HL-60/S4 treated with retinoic acid at 250 ng/mL for 4 days and 3 days (cell line): ENCODE measurements around the gene HYAL1.
"Not testable (repeated sequence)": the region's sequence is repeated elsewhere in the genome, so short reads cannot be mapped to it uniquely, and the experiment has no call there.

Experiments
- in situ Hi-C: fragments of 300-500 bp; cut with MboI; formaldehyde crosslinking; loops from 2 replicates; pipeline ENCODE4 v1.7.0; 2022; ENCODE audit warnings: low sequenced_read_pairs

Gene HYAL1

GRCh38 chr3:50295553-50296431 is 7.6 kb downstream of the HYAL1 start:
- in situ Hi-C loops: no loop called here

GRCh38 chr3:50294492-50295403 is 8.6 kb downstream of the HYAL1 start:
- in situ Hi-C loops: no loop called here

GRCh38 chr3:50294089-50294488 is 9.3 kb downstream of the HYAL1 start:
- in situ Hi-C loops: no loop called here

- in situ Hi-C loops: no loop called here
Observed at GRCh38 chr3:50293079-50293801, 10.1 kb downstream of the HYAL1 start.

DNA sequence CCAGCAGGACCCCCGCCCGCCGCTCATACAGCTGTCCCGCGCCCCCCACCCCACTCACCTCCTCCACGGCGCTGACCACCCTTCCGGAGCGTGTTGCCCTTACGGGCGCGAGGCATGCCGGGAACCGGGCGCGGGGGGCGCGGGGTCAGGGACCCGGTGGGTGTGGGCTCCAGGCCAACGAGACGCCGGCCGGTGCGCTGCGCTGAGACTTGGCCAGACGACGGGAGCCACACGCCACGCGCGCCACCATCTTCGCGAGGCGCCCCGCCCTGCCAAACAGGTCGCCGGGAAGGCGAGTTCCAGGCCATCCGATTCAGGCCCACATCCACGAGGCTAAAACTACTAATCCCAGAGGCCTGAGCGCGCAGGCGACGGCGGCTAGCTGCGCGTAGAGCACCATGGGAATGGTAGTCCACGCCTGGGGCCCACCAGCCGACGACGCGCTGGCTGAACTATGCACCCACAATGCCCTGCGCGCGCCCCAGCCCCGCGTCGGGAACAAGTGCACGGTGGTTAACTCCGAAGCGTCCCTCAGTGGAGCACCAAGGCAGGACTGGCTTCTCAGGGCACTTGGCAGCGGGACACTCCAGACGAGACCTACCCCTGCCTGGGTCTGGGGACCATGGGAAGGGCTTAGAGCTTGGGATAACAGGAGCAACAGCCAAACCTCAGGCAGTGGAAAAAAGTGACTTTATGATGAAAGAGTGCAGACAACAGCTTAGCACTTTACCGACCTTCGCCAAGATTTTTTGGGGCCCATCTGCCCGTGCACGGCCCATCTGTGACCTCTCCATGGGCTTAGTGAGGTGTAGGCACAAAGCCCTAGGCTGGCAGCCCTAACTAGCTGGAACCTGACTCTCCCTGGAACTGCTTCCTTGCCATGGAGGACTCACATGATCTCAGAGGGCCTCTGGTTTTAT is 11.0 kb downstream of the HYAL1 start, which contains the start of gene IFRD2:
Gene IFRD2 (minus strand): TSS at position 271 of the 920 bp plus-strand sequence. CDS start 155 bp downstream, at position 116.
- in situ Hi-C loops: no loop called here

DNA sequence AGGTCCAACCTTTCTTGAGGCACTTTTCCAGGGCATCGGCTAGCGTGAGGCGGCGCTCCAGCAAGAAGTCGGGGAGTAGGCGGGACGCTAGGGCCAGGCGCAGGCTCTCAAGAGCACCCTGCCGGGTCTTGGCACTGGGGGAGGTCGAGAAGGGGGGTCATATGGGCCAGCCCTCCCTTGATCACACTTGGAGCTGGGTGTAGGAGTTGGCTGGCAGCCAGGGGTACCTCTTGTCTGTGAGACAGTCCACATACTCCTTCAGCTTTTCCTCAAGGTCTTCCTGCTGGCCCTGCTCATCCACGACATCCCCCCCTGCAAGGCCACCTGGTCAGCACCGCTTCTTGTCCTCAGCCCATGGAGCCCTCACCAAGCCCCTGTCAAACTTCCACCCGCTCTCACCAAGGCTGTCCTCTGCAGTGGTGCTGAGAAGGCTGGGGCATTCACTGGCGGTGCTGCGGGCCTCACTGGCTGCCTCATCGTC is 13.2 kb downstream of the HYAL1 start:
- in situ Hi-C loops: no loop called here

- in situ Hi-C loops: no loop called here
Observed at GRCh38 chr3:50289130-50289529, 14.2 kb downstream of the HYAL1 start.

GRCh38 chr3:50288387-50289007 is 14.9 kb downstream of the HYAL1 start:
- in situ Hi-C loops: no loop called here

DNA sequence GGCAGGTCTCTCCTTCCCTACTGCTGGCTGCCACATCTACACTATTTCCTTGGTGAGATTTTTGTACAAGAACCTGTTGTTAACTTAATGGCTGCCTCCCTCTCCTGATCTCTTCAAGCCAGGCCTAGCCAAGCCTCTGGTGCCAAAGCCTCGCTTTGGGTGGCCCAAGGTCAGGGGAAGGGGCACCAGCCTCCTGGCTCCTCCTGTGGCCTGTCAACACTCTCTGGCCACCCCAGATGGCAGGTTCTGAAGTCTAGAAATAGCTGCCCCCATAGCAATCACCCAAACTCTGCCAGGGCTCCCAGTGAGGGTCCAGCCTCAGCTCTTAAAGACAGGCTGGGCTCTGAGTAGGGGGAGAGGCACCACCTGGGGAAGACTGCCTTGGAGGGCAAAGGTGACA is 16.1 kb downstream of the HYAL1 start:
- in situ Hi-C loops: no loop called here

GRCh38 chr3:50286322-50287227 is 16.8 kb downstream of the HYAL1 start:
- in situ Hi-C loops: no loop called here

DNA sequence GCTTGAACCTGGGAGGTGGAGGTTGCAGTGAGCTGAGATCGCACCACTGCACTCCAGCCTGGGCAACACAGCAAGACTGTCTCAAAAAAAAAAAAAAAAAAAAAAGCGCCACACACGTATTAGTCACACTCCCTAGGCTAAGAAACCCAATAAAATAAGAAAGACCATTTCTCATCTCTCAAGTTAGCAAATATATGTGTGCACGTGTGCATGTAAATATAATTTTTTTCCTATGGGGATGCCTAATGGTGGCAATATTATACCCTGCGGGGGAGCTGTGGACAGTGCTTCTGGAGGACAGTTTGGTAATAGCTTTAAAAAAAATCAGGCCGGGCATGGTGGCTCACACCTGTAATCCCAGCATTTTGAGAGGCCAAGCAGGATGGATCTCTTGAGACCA is 19.3 kb downstream of the HYAL1 start:
- in situ Hi-C loops: not testable (repeated sequence)

DNA sequence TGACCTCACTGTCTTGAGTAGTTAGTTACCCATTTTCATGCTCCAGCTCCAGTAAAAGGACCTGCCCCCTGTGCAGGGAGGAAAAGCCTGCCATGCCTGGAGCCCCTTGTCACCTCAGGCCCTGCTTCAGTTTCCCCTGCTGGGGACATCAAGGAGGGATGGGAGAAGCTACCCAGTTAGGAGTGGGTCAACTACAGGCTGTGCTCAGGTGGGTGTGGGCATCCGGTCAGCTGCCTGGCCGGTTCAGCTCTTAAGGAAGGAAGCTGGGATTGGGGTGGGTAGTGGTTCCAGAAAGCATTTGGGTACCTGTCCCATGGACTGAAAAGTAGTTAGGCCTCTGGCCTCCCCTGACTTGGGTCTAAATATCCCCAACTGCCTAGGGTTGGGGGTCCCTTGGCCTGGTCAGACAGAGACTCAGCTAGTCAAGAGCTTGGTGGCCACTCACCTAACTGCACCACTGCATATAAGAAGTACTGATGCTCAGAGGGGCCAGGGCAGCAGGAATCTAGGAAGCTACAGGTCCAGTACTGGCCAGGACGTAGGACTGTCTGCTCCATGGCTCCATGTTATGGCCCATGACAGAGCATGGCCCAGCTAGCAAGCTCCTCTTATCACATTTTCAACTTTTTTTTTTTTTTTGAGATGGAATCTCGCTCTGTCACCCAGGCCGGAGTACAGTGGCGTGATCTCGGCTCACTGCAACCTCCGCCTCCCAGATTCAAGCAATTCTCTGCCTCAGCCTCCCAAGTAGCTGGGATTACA is 23.9 kb downstream of the HYAL1 start:
- in situ Hi-C loops: no loop called here

DNA sequence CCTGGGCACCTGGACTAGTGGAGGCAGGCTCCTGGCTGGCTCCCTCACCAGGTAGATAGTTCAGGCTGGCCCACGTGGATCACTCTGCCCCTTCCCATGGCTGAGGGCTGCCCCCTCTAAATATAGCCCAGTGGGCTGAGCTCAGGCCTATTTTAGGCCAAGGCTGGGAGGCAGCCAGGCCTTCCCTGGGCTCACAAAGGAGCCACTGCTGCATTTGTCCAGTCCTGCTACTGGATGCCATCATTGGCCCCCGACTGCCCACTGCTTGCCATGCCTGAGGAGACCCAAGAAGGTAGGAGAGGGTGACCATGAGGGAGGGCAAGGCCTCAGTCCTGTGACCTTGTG is 24.5 kb downstream of the HYAL1 start, which contains the start of gene LSMEM2:
Gene LSMEM2 (plus strand): TSS at position 208 of the 345 bp plus-strand sequence. CDS start 27 bp downstream, at position 235.
- in situ Hi-C loops: no loop called here

DNA sequence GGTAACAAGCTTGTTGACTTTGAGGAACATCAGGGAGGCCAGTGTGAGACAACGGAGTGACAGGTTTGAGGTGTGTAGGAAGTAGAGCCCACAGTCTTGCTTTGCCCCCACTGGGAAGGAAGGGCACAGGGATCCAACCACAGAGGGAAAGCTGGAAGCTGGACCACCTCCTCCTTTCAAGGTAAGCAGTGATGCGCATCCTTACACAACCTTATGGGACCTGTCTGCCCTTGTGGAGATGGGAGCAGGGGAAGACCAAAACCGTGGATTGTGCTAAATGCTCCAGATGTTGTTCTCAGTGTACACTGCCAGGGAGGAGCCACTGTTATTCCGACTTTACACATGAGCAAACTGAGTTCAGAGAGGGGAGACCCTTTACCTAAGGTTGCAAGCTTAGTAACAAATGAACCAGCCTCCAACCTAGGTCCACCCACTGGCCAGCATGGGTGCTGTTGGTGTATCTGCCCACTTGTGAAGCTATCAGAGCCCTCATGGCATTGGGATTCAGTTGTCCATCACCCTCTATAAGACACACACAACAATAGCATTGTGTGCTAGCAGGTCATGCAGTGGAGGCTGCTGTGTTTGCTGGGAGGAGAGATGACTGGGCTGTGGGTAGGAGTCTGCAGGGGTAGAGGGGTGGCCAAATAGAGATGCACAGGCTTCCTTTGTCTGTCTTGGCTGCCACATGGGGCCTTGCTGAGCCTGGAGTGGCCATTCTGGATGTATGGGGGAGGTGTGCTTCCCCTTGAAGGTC is 25.1 kb downstream of the HYAL1 start:
- in situ Hi-C loops: no loop called here

DNA sequence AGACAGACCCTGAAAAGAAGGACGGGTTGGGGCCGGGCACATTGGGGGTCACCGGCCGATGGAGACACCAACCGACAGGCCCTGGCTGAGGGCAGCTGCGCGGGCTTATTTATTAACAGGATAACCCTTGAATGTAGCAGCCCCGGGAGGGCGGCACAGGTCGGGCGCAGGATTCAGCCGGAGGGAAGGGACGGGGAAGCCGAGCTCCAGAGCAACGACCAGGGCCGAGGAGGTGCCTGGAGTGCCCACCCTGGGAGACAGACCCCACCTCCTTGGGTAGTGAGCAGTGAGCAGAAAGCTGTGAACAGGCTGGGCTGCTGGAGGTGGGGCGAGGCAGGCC is 26.6 kb downstream of the HYAL1 start:
- in situ Hi-C loops: no loop called here

DNA sequence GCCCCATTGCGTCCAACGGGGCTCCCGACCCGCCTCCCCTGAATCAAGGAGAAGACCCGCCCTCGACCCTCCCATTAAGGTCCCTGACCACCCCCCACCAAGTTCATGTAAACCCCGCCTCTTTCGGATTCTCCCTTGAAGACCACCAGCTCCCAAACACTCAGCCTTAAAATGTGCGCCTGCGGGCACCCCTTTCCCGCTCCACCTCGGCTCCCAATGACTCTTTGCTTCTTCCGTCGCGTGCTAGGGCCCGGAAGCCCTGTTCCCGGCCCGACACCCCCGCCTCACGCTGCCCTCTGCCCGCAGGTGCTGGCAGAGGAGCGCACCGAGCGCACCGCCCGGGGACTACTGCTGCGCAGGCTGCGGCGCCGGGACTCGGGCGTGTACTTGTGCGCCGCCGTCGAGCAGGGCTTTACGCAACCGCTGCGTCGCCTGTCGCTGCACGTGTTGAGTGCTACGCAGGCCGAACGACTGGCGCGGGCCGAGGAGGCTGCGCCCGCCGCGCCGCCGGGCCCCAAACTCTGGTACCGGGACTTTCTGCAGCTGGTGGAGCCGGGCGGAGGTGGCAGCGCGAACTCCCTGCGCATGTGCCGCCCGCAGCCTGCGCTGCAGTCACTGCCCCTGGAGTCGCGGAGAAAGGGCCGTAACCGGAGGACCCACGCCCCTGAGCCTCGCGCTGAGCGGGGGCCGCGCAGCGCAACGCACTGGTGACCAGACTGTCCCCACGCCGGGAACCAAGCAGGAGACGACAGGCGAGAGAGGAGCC is 27.2 kb downstream of the HYAL1 start:
- in situ Hi-C loops: no loop called here
